ENCODE measurements around the gene NFIB. TPM values are rescaled to one million over a fixed set of nuclear protein-coding genes. Genes with fewer than 3 reads are reported as not detected.

The NFIB gene
- total and polyA plus RNA-seq, 2 of the 13 experiments (the other 11 are each of a cell fraction or from before 2014, with no cell fraction given): 0.98 to 4.6 TPM

DNA sequence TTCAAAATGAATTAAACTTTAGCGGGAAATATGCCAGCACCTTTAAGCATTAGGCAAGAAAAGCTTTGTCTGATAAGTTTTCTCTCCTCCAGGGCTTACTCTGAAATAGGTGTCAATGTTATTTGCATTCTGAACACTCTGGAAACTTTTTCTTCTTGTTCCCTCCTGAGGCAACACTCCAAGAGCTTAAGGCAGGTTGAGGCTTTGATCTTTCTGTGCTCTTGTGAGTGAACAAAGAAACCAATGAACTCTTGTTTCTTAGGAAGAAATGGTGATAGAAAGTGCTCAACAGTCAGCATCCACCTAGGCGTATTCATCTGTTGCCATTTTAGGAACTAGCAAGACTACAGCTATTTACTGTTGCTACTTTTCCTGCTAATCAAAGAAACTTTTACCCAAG is 259.8 kb downstream of the NFIB start (continued):
- TF ChIP-seq, protein P1, sequence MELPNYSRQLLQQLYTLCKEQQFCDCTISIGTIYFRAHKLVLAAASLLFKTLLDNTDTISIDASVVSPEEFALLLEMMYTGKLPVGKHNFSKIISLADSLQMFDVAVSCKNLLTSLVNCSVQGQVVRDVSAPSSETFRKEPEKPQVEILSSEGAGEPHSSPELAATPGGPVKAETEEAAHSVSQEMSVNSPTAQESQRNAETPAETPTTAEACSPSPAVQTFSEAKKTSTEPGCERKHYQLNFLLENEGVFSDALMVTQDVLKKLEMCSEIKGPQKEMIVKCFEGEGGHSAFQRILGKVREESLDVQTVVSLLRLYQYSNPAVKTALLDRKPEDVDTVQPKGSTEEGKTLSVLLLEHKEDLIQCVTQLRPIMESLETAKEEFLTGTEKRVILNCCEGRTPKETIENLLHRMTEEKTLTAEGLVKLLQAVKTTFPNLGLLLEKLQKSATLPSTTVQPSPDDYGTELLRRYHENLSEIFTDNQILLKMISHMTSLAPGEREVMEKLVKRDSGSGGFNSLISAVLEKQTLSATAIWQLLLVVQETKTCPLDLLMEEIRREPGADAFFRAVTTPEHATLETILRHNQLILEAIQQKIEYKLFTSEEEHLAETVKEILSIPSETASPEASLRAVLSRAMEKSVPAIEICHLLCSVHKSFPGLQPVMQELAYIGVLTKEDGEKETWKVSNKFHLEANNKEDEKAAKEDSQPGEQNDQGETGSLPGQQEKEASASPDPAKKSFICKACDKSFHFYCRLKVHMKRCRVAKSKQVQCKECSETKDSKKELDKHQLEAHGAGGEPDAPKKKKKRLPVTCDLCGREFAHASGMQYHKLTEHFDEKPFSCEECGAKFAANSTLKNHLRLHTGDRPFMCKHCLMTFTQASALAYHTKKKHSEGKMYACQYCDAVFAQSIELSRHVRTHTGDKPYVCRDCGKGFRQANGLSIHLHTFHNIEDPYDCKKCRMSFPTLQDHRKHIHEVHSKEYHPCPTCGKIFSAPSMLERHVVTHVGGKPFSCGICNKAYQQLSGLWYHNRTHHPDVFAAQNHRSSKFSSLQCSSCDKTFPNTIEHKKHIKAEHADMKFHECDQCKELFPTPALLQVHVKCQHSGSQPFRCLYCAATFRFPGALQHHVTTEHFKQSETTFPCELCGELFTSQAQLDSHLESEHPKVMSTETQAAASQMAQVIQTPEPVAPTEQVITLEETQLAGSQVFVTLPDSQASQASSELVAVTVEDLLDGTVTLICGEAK (IDR thresholded peaks at IDR 0.05): no peak
- TF ChIP-seq, protein P1 (CRISPR knock-in tag; IDR thresholded peaks at IDR 0.05): no peak
- TF ChIP-seq ZNF124 (CRISPR knock-in tag; IDR thresholded peaks at IDR 0.05) (no peak), MATR3 (CRISPR knock-in tag; IDR thresholded peaks at IDR 0.05) (no peak)
- TF ChIP-seq, protein P2, sequence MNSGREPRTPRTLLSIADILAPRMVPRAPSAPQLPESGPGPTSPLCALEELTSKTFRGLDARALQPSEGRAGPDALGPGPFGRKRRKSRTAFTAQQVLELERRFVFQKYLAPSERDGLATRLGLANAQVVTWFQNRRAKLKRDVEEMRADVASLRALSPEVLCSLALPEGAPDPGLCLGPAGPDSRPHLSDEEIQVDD (CRISPR knock-in tag; IDR thresholded peaks at IDR 0.05; ENCODE audit: borderline replicate concordance): no peak

All from HepG2 (cell line).